Testis (tissue), 2 donors: Measurements from ENCODE around the gene CKMT1B.
"Not testable (repeated sequence)": the region's sequence is repeated elsewhere in the genome, so short reads cannot be mapped to it uniquely, and the experiment has no call there.

Experiments
- POLR2A ChIP-seq: fragments of 450-650 bp; IDR thresholded peaks from one replicate; pipeline ENCODE4 v1.6.1; 2017; ENCODE audit warnings: antibody characterized with exemption, mild to moderate bottlenecking, moderate library complexity
- TF ChIP-seq, protein P1 (sequence below), 3 experiments: fragments of 450-650 bp in 2 of 3; fragments of 200-600 bp in 1 of 3; sonication (generic) in 1 of 3; IDR thresholded peaks; one replicate each; pipeline ENCODE4 v1.5.1; 2016 to 2019; ENCODE audit warnings: antibody characterized with exemption in 3 of 3, mild to moderate bottlenecking in 2 of 3, moderate library complexity in 1 of 3

DNA sequence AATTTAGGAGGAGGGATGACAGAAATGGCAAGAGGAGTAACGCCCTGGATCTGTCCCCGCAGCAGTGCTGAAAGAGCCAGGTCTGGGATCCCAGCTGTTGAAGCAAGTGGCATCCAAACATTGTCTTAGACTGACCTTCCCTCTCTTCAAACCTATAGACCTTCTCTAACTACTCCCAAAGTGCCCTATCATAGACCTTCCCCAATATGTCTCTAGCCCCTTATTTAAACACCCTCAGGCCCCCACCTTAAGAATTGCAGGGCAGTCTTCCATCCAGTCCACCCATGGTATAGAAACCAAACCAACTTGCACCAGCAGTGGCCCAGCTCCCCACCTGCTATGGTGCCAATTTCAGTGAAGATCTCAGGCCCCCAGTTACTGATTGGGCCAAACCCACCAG, 6.4 kb downstream of the CKMT1B start:
- not testable (repeated sequence) for TF ChIP-seq POLR2A
- TF ChIP-seq, protein P1, sequence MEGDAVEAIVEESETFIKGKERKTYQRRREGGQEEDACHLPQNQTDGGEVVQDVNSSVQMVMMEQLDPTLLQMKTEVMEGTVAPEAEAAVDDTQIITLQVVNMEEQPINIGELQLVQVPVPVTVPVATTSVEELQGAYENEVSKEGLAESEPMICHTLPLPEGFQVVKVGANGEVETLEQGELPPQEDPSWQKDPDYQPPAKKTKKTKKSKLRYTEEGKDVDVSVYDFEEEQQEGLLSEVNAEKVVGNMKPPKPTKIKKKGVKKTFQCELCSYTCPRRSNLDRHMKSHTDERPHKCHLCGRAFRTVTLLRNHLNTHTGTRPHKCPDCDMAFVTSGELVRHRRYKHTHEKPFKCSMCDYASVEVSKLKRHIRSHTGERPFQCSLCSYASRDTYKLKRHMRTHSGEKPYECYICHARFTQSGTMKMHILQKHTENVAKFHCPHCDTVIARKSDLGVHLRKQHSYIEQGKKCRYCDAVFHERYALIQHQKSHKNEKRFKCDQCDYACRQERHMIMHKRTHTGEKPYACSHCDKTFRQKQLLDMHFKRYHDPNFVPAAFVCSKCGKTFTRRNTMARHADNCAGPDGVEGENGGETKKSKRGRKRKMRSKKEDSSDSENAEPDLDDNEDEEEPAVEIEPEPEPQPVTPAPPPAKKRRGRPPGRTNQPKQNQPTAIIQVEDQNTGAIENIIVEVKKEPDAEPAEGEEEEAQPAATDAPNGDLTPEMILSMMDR (IDR thresholded peaks at IDR 0.05), result not testable (repeated sequence)
